ENCODE measurements around the gene EVI5L.

The EVI5L gene

GRCh38 chr19:7912697-7913564 lies 82.9 kb downstream of the EVI5L start:
- no peak for DNase-seq (ENCODE audit: low read depth)

- no peak for DNase-seq (ENCODE audit: low read depth)
Observed at GRCh38 chr19:7913652-7914051, 83.6 kb downstream of the EVI5L start.

GRCh38 chr19:7914099-7914498 lies 84.1 kb downstream of the EVI5L start:
- no peak for DNase-seq (ENCODE audit: low read depth)

All from stimulated activated CD8-positive, alpha-beta memory T cell treated with anti-CD3 and anti-CD28 coated beads, Interleukin-7, amount 100 ng/mL, for 24 hours (primary cell).